ENCODE data around the gene FBXW11.

Gene FBXW11

GRCh38 chr5:171855798-171856763, 150.4 kb downstream of the FBXW11 start:
- no peak for DNase-seq

- DNase-seq, result no peak
Observed at GRCh38 chr5:171855265-171855664, 151.2 kb downstream of the FBXW11 start.

- peak; percentile 30 for DNase-seq
Observed at GRCh38 chr5:171852255-171852681, 154.2 kb downstream of the FBXW11 start.

- DNase-seq, result no peak
Observed at GRCh38 chr5:171851251-171851650, 155.2 kb downstream of the FBXW11 start.

- no peak for DNase-seq
Observed at GRCh38 chr5:171850324-171850947, 156.0 kb downstream of the FBXW11 start.

GRCh38 chr5:171849585-171850323, 156.7 kb downstream of the FBXW11 start:
- no peak for DNase-seq

- no peak for DNase-seq
Observed at GRCh38 chr5:171848911-171849520, 157.4 kb downstream of the FBXW11 start.

GRCh38 chr5:171848486-171848885, 158.0 kb downstream of the FBXW11 start:
- DNase-seq, result no peak

GRCh38 chr5:171848006-171848405, 158.4 kb downstream of the FBXW11 start:
- DNase-seq, result no peak

GRCh38 chr5:171847026-171847425, 159.4 kb downstream of the FBXW11 start:
- DNase-seq, result no peak

GRCh38 chr5:171846323-171846722, 160.1 kb downstream of the FBXW11 start:
- DNase-seq, result no peak

GRCh38 chr5:171845857-171846256, 160.6 kb downstream of the FBXW11 start:
- no peak for DNase-seq

GRCh38 chr5:171845040-171845630, 161.3 kb downstream of the FBXW11 start:
- no peak for DNase-seq

- no peak for DNase-seq
Observed at GRCh38 chr5:171842777-171843328, 163.6 kb downstream of the FBXW11 start.

- DNase-seq, result no peak
Observed at GRCh38 chr5:171841984-171842776, 164.3 kb downstream of the FBXW11 start.

GRCh38 chr5:171840711-171841522, 165.5 kb downstream of the FBXW11 start:
- peak; percentile 35 for DNase-seq

- DNase-seq, result no peak
Observed at GRCh38 chr5:171840066-171840465, 166.4 kb downstream of the FBXW11 start.

- no peak for DNase-seq
Observed at GRCh38 chr5:171839112-171839511, 167.3 kb downstream of the FBXW11 start.

- DNase-seq, result no peak
Observed at GRCh38 chr5:171838066-171838465, 168.4 kb downstream of the FBXW11 start.

GRCh38 chr5:171837522-171837921, 168.9 kb downstream of the FBXW11 start:
- no peak for DNase-seq
